ENCODE measurements around the gene CREB5.

The CREB5 gene

DNA sequence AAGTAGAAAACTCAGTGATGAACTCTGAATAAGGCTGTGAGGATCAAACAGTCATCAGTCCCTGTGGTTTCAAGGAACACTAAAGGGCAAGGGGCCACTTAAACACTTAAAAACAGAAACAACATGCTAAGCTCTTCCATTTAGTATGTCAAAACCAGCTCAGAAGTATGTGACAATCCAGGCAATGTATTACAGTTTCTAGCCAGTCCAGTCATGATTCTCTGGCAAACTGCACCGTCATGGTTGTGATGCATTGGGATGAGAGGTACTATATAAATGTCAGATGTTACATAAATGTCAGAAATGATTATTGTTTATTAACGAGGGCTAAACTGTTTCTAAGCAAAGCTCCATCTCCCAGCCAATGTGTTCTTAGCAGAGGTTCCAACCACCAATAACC, 4.7 kb upstream of the CREB5 start:
- no peak for DNase-seq (ENCODE audit: low read depth in 1 of 2, low spot score in 1 of 2)

DNA sequence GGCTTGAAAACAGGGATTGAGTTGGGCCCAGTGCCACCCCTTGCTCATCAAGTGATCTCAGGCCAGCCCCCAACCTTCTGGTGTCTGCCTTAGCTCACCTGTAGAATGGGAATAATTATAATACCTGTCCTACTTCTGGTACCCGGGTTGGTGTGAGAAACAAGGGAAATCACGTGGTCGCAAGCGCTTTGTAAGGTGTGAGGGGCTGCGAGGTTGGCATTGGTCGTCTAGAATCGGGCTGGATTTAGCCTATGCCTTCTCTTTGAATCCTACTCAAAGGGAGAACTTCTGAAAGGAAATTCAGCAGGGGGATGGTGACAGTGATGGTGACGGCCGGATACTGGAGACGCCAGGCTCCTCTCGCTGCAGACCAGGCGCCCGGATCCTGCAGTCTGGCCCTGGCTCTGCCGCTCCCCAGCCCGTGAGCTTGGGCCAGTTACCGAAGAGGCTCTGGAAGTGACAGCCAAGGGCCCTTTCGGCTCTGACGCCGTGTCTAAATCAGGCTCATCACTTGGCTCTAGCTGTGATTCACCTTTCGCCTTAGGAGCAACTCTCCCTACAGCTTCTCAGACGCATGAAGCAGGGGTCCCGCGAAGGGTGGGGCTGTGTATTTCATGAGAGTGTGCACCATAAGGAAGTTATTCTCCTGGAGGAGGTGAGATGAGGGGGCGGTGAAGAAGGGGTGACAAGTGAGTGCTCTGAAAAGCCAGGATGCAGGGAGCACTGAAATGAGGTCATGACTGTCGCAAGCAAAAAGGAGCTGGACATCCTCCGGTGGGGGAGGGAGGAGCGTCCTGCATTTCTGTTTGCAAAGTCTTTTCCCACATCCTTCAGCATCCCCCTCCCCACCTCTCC, 4.0 kb upstream of the CREB5 start:
- no peak for DNase-seq (ENCODE audit: low read depth in 1 of 2, low spot score in 1 of 2)

DNA sequence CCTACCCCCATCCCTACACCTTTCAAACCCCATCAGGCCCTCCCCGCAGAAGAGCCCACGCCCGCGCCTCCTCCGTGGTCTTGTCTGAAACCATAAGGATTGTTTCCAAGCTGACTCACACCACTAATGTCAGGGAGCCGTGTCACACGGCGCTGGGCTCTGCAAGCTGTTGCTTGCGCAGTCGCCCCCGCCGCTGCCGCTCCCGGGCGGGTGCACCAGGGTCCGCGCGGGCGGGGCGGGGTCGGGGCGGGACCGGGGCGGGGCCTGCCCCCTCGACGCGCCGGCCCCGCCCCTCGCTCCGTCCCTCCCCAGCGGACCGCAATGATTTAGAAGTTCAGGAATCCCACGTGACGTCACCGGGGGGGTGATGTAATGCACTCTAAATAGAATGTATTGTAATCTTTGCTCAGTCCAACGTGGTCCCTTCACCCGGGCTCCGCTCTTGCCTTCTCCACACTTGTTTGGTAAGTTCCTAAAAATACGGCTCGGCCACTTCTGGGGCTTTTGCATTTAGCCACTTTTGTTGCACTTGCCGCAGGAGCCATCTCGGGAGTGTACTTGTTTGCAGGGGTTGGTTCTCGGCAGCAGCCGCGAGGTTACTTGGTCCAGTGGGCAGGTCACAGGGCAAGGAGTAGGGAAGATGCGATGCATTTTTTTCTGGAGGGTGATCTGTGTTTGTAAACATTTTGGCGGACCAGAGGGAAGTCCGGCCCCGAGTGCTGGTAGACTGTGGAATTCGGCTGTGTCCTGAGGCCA, 3.2 kb upstream of the CREB5 start:
- peak; percentile 29 to 55 for DNase-seq (ENCODE audit: low read depth in 1 of 2, low spot score in 1 of 2)

DNA sequence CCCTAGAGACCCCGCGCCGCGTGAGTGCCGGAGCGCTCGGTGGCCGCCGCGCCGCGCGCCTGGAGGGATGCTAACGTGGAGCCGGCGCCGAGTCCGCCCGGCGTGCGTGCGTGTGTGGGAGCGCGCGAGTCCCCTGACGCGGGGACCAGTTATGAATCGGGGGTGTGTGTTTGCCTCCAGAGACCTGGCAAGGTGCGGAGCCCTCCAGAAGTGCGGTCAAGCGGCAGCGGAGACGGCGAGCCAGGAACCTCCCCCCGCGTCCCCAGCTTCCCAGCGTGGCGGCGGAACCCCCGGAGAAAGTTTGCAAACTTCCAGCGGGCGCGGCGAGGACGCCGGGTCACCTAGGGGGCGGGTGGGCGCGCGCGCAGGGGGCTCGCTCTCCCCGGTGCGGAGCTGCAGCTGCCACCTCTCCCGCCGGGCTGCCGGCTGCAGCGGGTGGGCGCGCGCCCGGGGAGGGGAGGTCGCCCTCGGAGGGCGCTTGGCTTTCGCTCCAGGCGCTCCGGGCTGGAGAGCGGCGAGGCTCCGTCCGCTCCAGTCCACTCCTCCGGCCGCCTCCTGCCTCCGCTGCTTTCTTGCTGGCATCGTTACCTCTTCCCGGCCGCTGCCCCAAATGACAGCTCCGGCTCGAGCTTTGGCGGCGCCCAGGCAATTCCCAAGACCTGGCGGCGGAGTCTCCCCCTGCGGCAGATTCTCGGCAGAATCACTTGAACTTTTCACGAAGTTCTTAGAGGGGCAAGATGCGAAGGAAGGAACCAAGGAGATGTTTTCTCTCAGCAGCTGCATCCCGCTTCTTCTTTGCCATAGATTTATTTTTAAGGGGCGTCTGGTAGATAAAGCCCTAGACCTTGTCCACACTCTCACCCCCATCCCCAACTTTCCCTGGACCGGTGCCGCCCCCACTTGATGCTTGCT, 2.3 kb upstream of the CREB5 start:
- no peak for DNase-seq (ENCODE audit: low read depth in 1 of 2, low spot score in 1 of 2)

DNA sequence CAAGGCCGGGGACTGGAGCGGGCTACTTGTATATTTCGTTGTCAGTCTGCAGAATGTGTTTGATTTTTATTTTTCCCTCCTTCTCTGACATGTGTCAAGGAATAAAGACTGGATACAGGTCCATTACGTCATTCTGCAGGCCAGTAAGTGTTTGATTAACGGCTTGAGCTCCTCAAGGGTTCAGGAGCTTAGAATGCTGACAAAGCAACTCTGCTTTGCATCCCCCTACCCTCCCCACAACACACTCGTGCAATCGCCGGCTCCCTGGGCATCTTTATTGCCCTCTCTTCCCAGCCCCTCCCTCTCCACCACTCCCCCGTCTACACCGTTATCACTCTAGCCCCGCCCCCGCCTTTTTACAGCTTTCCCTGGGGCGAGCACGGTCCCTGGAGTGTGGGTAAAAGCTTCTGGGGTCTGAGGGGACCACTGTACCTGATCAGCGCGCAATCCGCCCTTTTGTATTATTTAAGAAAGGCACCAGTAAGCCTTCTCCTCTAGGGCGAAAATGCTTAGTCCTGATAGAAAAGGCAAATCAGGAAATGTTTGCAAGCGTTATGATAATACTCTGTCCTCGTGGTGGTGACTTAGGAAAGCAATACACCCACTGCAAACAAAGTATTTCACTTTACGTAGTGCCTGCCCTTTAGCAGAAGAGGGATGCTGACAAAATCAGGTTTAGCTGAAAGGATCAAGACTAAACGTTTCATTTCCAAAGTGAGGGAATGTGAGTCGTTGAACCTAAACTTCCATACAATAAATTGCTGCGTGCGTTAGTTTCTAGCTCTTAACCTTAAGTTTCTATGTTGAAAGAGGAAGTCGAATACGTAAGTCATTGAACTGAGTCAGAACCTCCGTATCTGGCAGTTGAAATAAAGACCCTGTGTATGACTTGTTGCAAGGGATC, 1.4 kb upstream of the CREB5 start:
- no peak for DNase-seq (ENCODE audit: low read depth in 1 of 2, low spot score in 1 of 2)

DNA sequence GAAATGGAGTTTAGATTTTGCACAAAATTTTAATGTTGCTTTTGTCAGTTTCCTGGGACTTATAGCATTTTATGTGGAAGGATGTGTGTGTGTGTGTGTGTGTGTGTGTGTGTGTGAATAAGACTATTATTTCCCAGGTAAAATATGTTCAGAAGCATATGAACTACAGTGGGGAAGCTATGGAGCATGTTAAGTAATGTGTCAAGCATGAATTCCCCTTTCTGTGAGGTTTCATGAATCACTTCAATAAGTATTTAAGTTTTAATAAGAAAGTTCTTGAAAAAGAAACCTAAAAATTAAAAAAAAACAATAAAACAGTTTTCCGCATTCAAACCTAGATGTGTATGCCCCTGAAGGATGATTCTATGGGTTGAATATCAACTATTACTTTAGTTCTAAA, 693 bp downstream of the CREB5 start:
- no peak for DNase-seq (ENCODE audit: low read depth in 1 of 2, low spot score in 1 of 2)

DNA sequence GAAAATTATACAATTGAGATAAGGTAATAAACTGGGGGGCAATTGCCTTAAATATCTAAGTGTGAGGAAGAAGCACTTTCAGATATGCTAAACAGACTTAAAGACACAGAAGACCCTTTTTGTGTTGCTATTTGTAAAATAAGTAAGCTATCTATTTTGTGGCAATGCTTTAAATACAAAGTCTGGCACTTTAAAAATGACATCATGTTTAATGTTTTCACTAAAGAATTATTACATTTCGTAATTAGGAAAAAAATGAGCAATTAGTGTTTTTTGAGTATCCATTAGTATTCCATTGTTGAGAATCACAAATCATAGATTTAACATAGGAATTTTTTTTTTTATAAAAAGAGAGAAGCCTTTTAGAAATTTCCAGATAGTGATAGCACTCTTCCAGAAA, 2.1 kb downstream of the CREB5 start:
- DNase-seq (ENCODE audit: low read depth in 1 of 2, low spot score in 1 of 2): no peak

DNA sequence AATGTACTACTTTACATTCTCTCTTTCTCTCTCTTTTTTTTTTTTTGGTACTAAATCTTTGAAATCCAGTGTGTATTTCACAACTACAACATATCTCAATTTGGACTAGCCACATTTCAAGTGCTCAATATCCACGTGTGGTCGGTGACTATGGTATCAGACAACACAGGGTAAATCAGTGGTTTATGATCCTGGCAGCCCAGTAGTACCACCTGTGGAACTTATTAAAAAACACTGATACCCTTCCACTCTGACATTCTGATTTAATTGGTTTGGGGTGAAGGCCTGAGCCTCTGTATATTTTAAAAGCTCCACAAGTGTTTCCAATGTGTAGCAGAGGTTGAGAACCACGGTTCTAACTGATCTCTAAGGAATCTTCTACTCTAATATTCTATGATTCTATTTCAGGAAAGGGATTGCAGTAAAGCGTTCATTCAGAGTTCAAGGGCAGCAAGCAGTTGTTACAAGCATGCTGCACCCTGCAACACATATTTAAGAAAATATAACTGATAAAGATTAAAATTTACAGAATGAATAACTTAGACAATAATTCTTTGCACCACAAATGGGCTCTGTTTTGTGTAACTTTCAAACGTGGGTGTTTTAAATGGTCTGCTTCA, 5.1 kb downstream of the CREB5 start:
- DNase-seq (ENCODE audit: low read depth in 1 of 2, low spot score in 1 of 2): no peak

DNA sequence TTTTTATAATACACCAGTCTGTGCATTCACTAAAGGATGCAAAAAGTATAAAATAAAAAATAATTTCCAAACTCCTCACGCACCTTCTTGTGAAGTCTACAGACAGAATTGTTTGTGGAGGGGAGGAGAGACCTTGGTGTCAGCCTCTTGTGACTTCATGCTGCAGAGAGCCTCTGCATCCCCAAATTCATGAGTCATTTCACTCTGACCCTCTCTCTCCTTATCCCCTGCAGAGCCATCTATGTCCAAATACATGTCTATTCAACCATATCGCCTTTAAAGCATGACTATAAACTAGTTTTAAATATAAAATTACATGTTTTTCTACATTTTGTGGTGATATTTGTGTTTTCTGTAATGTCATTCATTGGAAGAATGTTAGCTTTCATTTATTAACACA, 6.0 kb downstream of the CREB5 start:
- DNase-seq (ENCODE audit: low read depth in 1 of 2, low spot score in 1 of 2): no peak

DNA sequence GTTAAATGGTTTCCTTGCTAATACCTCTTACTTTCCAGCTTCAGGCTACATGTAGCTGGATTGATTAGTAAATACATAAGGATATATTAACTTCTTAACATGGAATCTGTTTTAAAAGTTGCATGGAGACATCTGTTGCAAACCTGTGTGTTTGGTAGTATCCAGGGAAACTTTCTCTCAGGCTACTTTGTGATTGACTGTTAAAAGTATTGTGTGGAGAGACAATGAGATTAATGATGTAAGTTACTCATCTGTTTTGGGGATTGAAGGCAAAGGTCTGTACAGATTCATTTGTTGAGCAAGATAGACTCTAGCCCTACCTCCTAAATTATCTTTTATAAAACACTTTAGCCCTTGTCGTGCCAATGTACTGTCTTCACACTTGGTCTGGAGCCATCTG, 6.6 kb downstream of the CREB5 start:
- no peak for DNase-seq (ENCODE audit: low read depth in 1 of 2, low spot score in 1 of 2)

DNA sequence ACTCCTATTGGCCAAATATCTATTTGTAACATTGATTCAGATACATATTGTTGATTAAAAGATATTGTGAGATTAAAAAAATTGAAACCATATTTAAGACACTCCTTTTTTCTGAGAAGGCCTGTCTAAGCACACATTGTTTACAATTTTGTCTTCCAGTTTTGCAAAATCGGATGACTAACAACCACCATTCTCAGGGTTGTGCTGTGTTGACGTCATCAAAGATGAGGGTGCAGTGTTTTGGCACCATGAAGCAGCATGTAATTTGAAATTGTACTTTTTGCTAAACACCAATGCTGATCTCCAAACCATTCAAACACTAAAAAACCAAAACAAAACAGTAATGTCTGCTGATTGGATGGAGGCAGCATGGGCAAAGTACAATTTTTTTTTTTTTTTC, 7.4 kb downstream of the CREB5 start:
- DNase-seq (ENCODE audit: low read depth in 1 of 2, low spot score in 1 of 2): no peak

DNA sequence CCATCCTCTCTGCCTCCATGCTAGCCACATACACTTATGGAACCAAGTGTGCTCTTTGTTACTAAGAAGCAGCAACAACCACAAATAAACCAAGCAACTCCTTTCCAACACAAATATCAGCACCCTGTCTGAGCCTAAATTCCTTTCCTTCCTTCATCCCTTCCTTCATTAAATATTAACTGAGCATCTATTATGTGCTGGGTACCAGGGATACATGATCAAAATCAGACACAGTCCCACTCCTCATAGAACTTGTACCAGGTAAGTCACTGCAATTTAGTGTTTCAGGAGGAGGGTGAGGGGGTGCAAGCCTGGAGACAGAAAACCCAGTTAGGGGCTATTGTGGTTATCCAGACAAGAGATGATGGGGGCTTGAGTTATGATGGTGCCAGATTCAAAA, 10.8 kb downstream of the CREB5 start:
- DNase-seq (ENCODE audit: low read depth in 1 of 2, low spot score in 1 of 2): no peak

DNA sequence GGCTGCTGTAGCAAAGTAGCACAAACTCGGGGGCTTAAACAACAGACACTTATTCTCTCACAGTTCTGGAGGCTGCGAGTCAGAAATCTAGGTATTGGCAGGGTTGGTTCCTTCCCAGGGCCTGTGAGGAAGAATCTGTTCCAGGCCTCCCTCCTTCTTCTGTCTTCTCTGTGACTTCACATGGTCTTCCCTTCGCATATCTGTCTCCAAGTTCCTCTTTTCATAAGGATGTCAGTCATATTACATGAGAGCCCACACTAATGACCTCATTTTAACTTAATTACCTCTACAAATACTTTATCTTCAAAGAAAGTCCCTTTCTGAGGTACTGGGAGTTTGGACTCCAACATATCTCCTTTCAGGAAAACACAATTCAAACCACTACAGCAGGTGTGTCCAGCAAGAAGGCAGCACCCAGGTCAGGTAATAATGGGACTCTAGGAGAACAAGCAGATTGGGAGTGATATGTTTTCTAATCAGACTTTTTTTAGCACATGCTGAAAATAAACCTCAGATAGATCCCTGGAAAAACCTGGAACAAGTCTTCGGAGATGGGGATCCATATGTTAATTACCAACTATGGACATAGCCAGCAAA, 11.7 kb downstream of the CREB5 start:
- no peak for DNase-seq (ENCODE audit: low read depth in 1 of 2, low spot score in 1 of 2)

DNA sequence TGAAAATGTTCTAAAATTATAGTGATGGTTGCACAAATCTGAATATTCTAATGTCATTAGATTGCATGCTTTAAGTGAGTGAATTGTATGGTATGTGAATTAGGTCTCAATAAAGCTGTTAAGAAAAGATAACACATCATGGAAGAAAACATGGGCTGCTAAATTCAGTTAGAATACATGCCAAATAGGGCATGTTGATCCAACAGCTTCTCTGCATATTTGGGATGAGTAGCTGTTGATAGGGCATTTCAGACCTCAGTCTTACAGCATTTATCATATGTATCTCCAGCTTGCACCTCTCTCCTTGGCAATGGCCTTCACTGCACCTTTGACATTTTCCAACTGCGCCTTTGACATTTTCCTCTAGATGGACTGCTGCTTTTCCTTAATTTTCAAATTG, 13.2 kb downstream of the CREB5 start:
- no peak for DNase-seq (ENCODE audit: low read depth in 1 of 2, low spot score in 1 of 2)

DNA sequence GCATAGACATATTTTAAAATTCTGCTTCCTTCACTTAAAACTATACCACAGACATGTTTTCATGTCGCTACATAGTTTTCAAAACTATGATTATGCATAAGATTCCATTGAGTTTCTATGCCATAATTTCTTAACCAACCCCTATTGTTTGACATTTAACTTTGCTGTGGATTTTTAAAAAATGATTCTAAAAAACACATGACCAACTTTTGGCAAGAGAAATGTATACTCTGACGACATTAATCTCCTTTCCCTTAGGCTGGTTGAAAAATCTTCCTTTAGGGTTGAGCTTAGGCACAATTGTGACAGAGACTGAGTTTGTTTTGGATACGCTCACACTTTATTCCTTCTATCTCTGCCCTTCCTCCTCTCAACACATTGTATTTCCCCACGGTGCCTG, 14.9 kb downstream of the CREB5 start:
- no peak for DNase-seq (ENCODE audit: low read depth in 1 of 2, low spot score in 1 of 2)

DNA sequence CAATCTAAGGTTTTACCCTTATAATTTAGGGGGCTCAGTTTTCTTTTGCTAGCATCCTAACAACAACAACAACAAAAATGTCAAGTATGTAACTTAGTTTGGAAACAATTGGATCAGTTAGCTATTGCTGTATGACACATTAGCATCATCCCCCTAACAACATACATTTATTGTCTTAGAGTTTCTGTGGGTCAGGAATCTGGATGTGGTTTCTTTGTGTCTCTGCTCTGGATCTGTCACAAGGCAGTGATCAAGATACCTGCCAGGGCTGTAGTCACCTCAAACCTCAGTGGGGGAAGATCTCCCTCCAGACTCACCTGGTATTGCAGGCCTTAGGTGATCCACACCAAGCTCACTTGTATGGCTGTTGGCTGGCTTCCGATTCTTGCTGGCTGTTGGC, 18.3 kb downstream of the CREB5 start:
- DNase-seq (ENCODE audit: low read depth in 1 of 2, low spot score in 1 of 2): no peak

DNA sequence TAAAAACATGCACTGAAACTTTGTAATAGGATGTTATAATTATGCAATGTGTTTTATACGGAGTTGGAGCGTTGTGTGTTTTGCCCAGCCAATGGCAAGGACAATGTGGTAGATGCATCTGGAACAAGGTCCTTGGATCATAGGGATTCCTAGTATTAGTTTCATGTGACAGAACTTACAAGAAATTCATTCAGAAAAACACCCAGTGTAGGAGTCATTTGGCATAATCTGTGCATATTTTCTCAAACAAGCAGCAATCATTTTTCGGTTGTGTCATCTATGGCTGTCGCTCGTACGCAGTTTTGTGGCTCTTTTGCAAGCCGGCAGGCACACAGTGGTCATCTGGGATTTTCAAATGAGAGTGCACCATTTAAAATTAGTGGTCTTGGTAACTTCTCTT, 19.8 kb downstream of the CREB5 start:
- DNase-seq (ENCODE audit: low read depth in 1 of 2, low spot score in 1 of 2): no peak

DNA sequence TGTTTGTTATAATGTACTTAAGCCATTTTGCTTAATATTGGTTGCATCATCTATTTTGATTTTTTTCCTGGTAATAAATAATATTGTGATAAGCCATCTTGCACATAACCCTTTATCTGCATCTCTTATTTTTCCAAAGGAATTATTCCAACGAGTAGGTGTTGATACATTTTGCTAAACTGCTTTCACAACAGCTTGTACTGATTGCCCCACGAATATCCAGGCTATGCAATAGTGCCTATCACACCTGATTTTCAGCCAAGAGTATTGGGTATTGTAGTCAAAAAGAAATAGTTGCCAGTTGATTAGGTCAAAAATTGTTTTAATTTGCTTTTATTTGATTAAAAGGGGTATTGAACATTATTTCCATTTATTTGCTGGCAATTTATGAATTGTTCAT, 20.7 kb downstream of the CREB5 start:
- DNase-seq (ENCODE audit: low read depth in 1 of 2, low spot score in 1 of 2): no peak

DNA sequence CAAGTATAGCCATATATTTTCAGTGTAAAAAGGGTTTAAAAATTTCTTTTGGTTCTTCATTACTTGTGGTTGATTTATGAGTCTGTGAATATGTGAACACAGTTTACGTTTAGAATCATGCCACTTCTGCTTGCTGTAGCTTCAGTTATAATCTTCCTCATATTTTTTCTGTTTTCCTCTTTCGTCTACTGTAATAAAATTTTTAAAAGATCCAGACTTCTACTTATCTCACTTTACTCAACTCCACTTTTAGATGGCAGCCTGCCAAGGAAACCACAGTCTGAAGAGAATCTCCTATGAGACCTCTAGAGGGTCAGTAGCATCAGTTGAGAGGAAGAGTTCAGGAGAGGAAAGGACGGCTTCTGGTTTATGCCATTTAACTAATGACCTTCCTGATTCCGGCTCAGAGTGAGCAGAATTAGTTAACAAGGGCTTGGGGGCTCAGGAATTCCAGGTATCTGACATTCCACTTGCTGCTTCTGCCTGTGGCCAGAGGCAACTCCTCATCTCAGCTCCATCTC, 21.4 kb downstream of the CREB5 start:
- DNase-seq (ENCODE audit: low read depth in 1 of 2, low spot score in 1 of 2): no peak

DNA sequence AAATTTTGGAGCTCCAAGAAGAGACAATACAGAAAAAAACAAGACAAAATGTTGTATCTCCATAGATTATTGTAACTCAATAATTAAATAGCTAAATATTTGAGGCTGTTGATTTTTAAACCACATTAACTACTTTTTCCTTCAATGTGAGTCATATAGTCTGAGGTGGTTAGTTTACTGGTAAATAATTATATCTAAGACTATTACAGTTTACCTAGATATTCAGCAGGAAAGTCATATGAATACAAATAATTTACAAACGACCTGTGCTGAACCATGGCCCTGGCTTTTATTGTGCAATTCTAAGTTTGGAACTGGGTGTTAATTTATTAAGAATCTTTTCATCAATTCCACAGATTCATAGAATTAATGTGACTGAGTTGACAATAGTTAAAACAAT, 22.2 kb downstream of the CREB5 start:
- no peak for DNase-seq (ENCODE audit: low read depth in 1 of 2, low spot score in 1 of 2)
